Measurements from ENCODE around the gene UBE2G2.

UBE2G2 gene

GRCh38 chr21:44815225-44815624 lies 13.6 kb upstream of the UBE2G2 start:
- DNase-seq (ENCODE audit: low spot score), result no peak

GRCh38 chr21:44814498-44815023 lies 12.9 kb upstream of the UBE2G2 start:
- DNase-seq (ENCODE audit: low spot score), result no peak

GRCh38 chr21:44813727-44814126 lies 12.1 kb upstream of the UBE2G2 start:
- DNase-seq (ENCODE audit: low spot score), result no peak

GRCh38 chr21:44813149-44813548 lies 11.5 kb upstream of the UBE2G2 start:
- no peak for DNase-seq (ENCODE audit: low spot score)

GRCh38 chr21:44812640-44813039 lies 11.0 kb upstream of the UBE2G2 start:
- no peak for DNase-seq (ENCODE audit: low spot score)

- DNase-seq (ENCODE audit: low spot score), result no peak
Observed at GRCh38 chr21:44810779-44811178, 9.2 kb upstream of the UBE2G2 start.

- DNase-seq (ENCODE audit: low spot score), result no peak
Observed at GRCh38 chr21:44805859-44806258, 4.2 kb upstream of the UBE2G2 start.

GRCh38 chr21:44805226-44805625 lies 3.6 kb upstream of the UBE2G2 start:
- no peak for DNase-seq (ENCODE audit: low spot score)

GRCh38 chr21:44804762-44805161 lies 3.1 kb upstream of the UBE2G2 start:
- no peak for DNase-seq (ENCODE audit: low spot score)

- DNase-seq (ENCODE audit: low spot score), result no peak
Observed at GRCh38 chr21:44803651-44804050, 2.0 kb upstream of the UBE2G2 start.

- peak; percentile 26 for DNase-seq (ENCODE audit: low spot score)
Observed at GRCh38 chr21:44802396-44803153, 955 bp upstream of the UBE2G2 start.

- DNase-seq (ENCODE audit: low spot score), result peak; percentile 68
Observed at GRCh38 chr21:44800971-44801467, 601 bp downstream of the UBE2G2 start.

GRCh38 chr21:44800103-44800502 lies 1.5 kb downstream of the UBE2G2 start:
- no peak for DNase-seq (ENCODE audit: low spot score)

- no peak for DNase-seq (ENCODE audit: low spot score)
Observed at GRCh38 chr21:44799646-44800045, 2.0 kb downstream of the UBE2G2 start.

- no peak for DNase-seq (ENCODE audit: low spot score)
Observed at GRCh38 chr21:44797775-44798174, 3.8 kb downstream of the UBE2G2 start.

GRCh38 chr21:44795342-44795741 lies 6.3 kb downstream of the UBE2G2 start:
- no peak for DNase-seq (ENCODE audit: low spot score)

GRCh38 chr21:44793592-44794374 lies 7.8 kb downstream of the UBE2G2 start:
- DNase-seq (ENCODE audit: low spot score), result no peak

GRCh38 chr21:44792702-44793591 lies 8.7 kb downstream of the UBE2G2 start:
- DNase-seq (ENCODE audit: low spot score), result peak; percentile 85

- DNase-seq (ENCODE audit: low spot score), result no peak
Observed at GRCh38 chr21:44791993-44792392, 9.6 kb downstream of the UBE2G2 start.

GRCh38 chr21:44791246-44791645 lies 10.4 kb downstream of the UBE2G2 start:
- no peak for DNase-seq (ENCODE audit: low spot score)

GRCh38 chr21:44790368-44790767 lies 11.3 kb downstream of the UBE2G2 start:
- no peak for DNase-seq (ENCODE audit: low spot score)

GRCh38 chr21:44789880-44790279 lies 11.7 kb downstream of the UBE2G2 start:
- DNase-seq (ENCODE audit: low spot score), result no peak
